PC-3 (cell line): ENCODE measurements around the gene GOLGA1. TPM values are rescaled to one million over a fixed set of nuclear protein-coding genes. Genes with fewer than 3 reads are reported as not detected.

ENCODE experiments used
- ATAC-seq: fragments of 200-7000 bp; cut with Tn5 transposase; 2 replicates; pipeline ENCODE4 v1.9.1; 2020; ENCODE audit warnings: mild to moderate bottlenecking, moderate library complexity
- BruUV-seq: library from RNA; stranded (reverse); fragments of 400-500 nt; replicated peaks from 2 replicates; lab custom pipeline; 2021; lab: Mats Ljungman, UMichigan
- CTCF ChIA-PET: fragments of 300-600 bp; sonication (Branson Sonifier 250); formaldehyde crosslinking; loops from one replicate; lab custom pipeline; 2022; ENCODE audit warnings: antibody characterized with exemption; lab: Charles Lee
- POLR2A ChIA-PET: fragments of 300-600 bp; sonication (Branson Sonifier 250); formaldehyde crosslinking; loops from one replicate; lab custom pipeline; 2022; ENCODE audit warnings: antibody characterized with exemption; ENCODE audit not compliant: unreplicated experiment; lab: Charles Lee
- DNase-seq: peaks from one replicate; pipeline ENCODE4 v3.0.0-alpha.2; 2015
- H2AFZ ChIP-seq: fragments of 300-600 bp; sonication (generic); 2 replicates; pipeline ENCODE4 v1.6.0; 2016; ENCODE audit warnings: antibody characterized with exemption, low read length
- H3F3A ChIP-seq: fragments of 300-600 bp; sonication (generic); one replicate; pipeline ENCODE4 v1.6.0; 2017; ENCODE audit warnings: antibody characterized with exemption, low read length, control low read depth, mild to moderate bottlenecking; ENCODE audit not compliant: unreplicated experiment
- H3K27ac ChIP-seq: fragments of 300-600 bp; sonication (generic); 2 replicates; pipeline ENCODE4 v1.5.1; 2016; ENCODE audit warnings: mild to moderate bottlenecking, low read length
- H3K27me3 ChIP-seq: fragments of 300-600 bp; sonication (generic); 2 replicates; pipeline ENCODE4 v1.6.1; 2016; ENCODE audit warnings: low read length, mixed read lengths
- H3K36me3 ChIP-seq: fragments of 300-600 bp; sonication (generic); 2 replicates; pipeline ENCODE4 v1.6.1; 2016; ENCODE audit warnings: low read depth, mixed run types, low read length, mixed read lengths
- H3K4me1 ChIP-seq: fragments of 300-600 bp; sonication (generic); 2 replicates; pipeline ENCODE4 v1.5.1; 2016; ENCODE audit warnings: low read length; ENCODE audit not compliant: insufficient read depth
- H3K4me2 ChIP-seq: fragments of 300-600 bp; sonication (generic); 2 replicates; pipeline ENCODE4 v1.6.0; 2016; ENCODE audit warnings: low read length
- H3K4me3 ChIP-seq: fragments of 300-600 bp; sonication (generic); 2 replicates; pipeline ENCODE4 v1.5.1; 2016; ENCODE audit warnings: mild to moderate bottlenecking, low read length, mixed read lengths
- H3K79me2 ChIP-seq: fragments of 300-600 bp; sonication (generic); 2 replicates; pipeline ENCODE4 v1.6.1; 2017; ENCODE audit warnings: low read length, mixed read lengths
- H3K9ac ChIP-seq: fragments of 300-600 bp; sonication (generic); 2 replicates; pipeline ENCODE4 v1.6.0; 2016; ENCODE audit warnings: mild to moderate bottlenecking, low read length
- H3K9me2 ChIP-seq: fragments of 300-600 bp; sonication (generic); replicated peaks from 2 replicates; pipeline ENCODE4 v1.6.1; 2016; ENCODE audit warnings: mixed run types, low read length, mixed read lengths
- H3K9me3 ChIP-seq: fragments of 300-600 bp; sonication (generic); 2 replicates; pipeline ENCODE4 v1.6.1; 2016; ENCODE audit warnings: low read length, mixed read lengths
- H4K20me1 ChIP-seq: fragments of 300-600 bp; sonication (generic); 2 replicates; pipeline ENCODE4 v1.6.1; 2016; ENCODE audit warnings: low read length, mixed read lengths
- CTCF ChIP-seq: fragments of 300-600 bp; sonication (generic); conservative IDR thresholded peaks from 2 replicates; pipeline ENCODE4 v1.5.1; 2017; ENCODE audit warnings: antibody characterized with exemption, low read depth, mild to moderate bottlenecking, low read length
- EZH2 ChIP-seq: fragments of 300-600 bp; sonication (generic); IDR thresholded peaks from one replicate; pipeline ENCODE4 v1.6.1; 2017; ENCODE audit warnings: antibody characterized with exemption, mild to moderate bottlenecking, low read length; ENCODE audit not compliant: unreplicated experiment
- EZH2phosphoT487 ChIP-seq: fragments of 300-600 bp; sonication (generic); IDR thresholded peaks from 2 replicates; pipeline ENCODE4 v1.6.1; 2018; ENCODE audit warnings: mild to moderate bottlenecking, antibody characterized with exemption, low read length, borderline replicate concordance
- intact Hi-C: fragments of 100-400 bp; cut with micrococcal nuclease; formaldehyde crosslinking; loops from 2 replicates; pipeline ENCODE4 v1.9.0; 2023
- total RNA-seq: library from RNA; depleted of rRNA; stranded (reverse); fragments of >200 nt; gene quantifications from 2 replicates; pipeline ENCODE4 v1.2.3, GENCODE V29; 2014

Gene GOLGA1
- total RNA-seq, 1 experiment from 2014 or later, result 8.6 TPM

DNA sequence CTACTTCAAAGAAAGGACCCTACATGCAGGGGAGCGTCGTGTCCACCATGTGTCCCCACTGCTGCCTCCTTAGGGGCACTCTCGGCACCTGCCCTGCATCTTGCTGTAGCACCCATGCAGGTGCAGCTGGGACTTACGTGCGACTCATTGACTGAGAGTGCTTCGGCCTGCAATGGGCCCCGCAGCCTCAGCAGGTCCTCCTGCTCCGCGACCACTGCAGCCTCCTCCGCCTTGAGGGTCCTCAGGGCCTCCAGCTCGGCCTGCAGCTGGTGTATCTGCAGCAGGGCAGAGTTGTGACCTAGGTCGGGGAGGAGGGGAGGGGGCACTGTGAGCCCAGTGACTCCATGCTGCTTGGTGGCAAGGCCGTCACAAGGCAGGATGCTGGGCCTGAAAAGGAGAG is 51.9 kb downstream of the GOLGA1 start:
- H3K9me3 ChIP-seq, result no peaks in the 10 kb centered on the region
- H3K79me2 ChIP-seq, result no peaks in the 10 kb centered on the region
- no peak overlapping the region for H3K9ac ChIP-seq
- no peak overlapping the region for H3K4me3 ChIP-seq
- no peaks in the 10 kb centered on the region for H3K9me2 ChIP-seq
- no peaks in the 10 kb centered on the region for H3F3A ChIP-seq
- intact Hi-C loops, result no loop called here
- H3K27ac ChIP-seq, result no peak overlapping the region
- ChIA-PET POLR2A (no interaction called here), CTCF (no interaction called here)
- no peak for TF ChIP-seq CTCF
- TF ChIP-seq EZH2, result no peak
- no peak for TF ChIP-seq EZH2phosphoT487
- ATAC-seq (no peak), DNase-seq (no peak)
- no peak overlapping the region for H3K4me2 ChIP-seq
- H2AFZ ChIP-seq, result no peak overlapping the region
- no peaks in the 10 kb centered on the region for H3K36me3 ChIP-seq
- H4K20me1 ChIP-seq, result no peaks in the 10 kb centered on the region
- H3K4me1 ChIP-seq, result no peaks in the 10 kb centered on the region
- H3K27me3 ChIP-seq, result no peaks in the 10 kb centered on the region
- no TSS peak for BruUV-seq

DNA sequence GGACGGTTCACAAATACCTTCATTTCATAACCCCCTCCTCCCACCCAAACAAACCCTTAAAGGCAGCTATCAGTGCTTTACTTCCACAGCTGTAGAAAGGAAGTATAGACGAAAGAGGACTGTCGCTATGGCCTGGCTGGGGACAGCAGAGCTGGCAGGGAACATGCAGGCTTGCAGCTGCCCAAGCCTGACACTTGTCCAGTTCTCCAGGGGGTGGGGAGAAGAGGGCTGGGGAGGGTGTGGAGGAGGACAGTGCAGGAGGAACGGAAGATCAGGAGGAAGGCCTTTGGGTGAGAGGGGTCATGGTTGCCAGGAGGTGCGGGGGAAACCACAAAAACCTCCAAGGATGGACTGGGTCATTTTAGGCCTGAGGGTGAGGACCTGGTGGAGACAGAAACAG is 53.1 kb downstream of the GOLGA1 start:
- TF ChIP-seq EZH2phosphoT487, result no peak
- no peak for TF ChIP-seq EZH2
- no peak for TF ChIP-seq CTCF
- H3K9ac ChIP-seq, result no peak overlapping the region
- no peaks in the 10 kb centered on the region for H3F3A ChIP-seq
- no peaks in the 10 kb centered on the region for H3K27me3 ChIP-seq
- no peaks in the 10 kb centered on the region for H3K79me2 ChIP-seq
- no peaks in the 10 kb centered on the region for H3K9me2 ChIP-seq
- BruUV-seq, result no TSS peak
- H3K27ac ChIP-seq, result no peak overlapping the region
- ATAC-seq (no peak), DNase-seq (no peak)
- POLR2A ChIA-PET, result no interaction called here
- CTCF ChIA-PET, result no interaction called here
- H3K4me2 ChIP-seq, result no peak overlapping the region
- no peaks in the 10 kb centered on the region for H3K9me3 ChIP-seq
- intact Hi-C loops, result no loop called here
- no peaks in the 10 kb centered on the region for H3K4me1 ChIP-seq
- H2AFZ ChIP-seq, result no peak overlapping the region
- H3K36me3 ChIP-seq, result no peaks in the 10 kb centered on the region
- no peak overlapping the region for H3K4me3 ChIP-seq
- H4K20me1 ChIP-seq, result no peaks in the 10 kb centered on the region

DNA sequence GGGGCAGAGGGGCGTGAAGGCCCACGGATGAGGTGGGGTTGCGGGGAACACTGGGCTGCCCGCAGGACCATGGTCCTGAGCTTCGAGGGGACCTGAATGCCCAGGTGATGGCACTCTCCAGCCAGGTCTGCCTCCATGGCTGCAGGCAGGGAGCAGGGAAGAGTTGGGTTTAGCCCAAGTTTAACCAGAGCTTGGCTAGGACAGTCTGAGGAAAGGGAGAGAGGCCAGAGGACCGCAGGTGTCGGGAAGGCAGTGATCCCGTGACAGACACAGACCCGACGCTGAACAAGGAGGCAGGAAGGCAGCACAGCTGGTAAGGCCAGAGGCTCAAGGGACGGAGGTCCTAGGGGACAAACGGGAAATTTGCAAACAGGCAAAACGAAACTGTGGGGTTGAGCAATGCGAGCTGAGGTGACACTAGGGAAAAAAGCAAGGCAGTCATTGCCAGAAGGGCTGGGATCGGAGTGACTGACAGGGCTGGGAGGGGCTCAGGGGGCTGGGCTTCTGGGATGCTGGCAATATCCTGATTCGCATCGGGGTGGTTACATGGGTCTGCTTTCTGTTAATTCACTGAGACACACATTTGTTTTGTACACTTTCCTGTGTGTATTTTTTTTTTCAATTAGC is 53.9 kb downstream of the GOLGA1 start:
- H3K36me3 ChIP-seq, result no peaks in the 10 kb centered on the region
- no peaks in the 10 kb centered on the region for H3K79me2 ChIP-seq
- ChIA-PET CTCF (no interaction called here), POLR2A (no interaction called here)
- H3K27me3 ChIP-seq, result no peaks in the 10 kb centered on the region
- no peak overlapping the region for H3K9ac ChIP-seq
- no peaks in the 10 kb centered on the region for H3K9me2 ChIP-seq
- no peaks in the 10 kb centered on the region for H3K9me3 ChIP-seq
- no peak overlapping the region for H3K4me3 ChIP-seq
- no peaks in the 10 kb centered on the region for H3F3A ChIP-seq
- no peak overlapping the region for H2AFZ ChIP-seq
- TF ChIP-seq EZH2 (no peak), CTCF (no peak), EZH2phosphoT487 (no peak)
- no peaks in the 10 kb centered on the region for H4K20me1 ChIP-seq
- BruUV-seq, result no TSS peak
- DNase-seq (no peak), ATAC-seq (no peak)
- H3K4me2 ChIP-seq, result no peak overlapping the region
- no peaks in the 10 kb centered on the region for H3K4me1 ChIP-seq
- H3K27ac ChIP-seq, result no peak overlapping the region
- intact Hi-C loops, result no loop called here
